Measurements from ENCODE around the gene SCP2.

SCP2 gene

GRCh38 chr1:53066488-53066887 lies 139.4 kb downstream of the SCP2 start:
- no peak for DNase-seq (ENCODE audit: extremely low read depth in 1 of 2, low read depth in 1 of 2)

- no peak for DNase-seq (ENCODE audit: extremely low read depth in 1 of 2, low read depth in 1 of 2)
These were observed 140.0 kb downstream of the SCP2 start for GRCh38 chr1:53066891-53067738.

GRCh38 chr1:53067886-53068285 lies 140.8 kb downstream of the SCP2 start:
- no peak for DNase-seq (ENCODE audit: extremely low read depth in 1 of 2, low read depth in 1 of 2)

- no peak for DNase-seq (ENCODE audit: extremely low read depth in 1 of 2, low read depth in 1 of 2)
These were observed 141.4 kb downstream of the SCP2 start for GRCh38 chr1:53068314-53069099.

GRCh38 chr1:53069265-53069662 lies 142.2 kb downstream of the SCP2 start:
- DNase-seq (ENCODE audit: extremely low read depth in 1 of 2, low read depth in 1 of 2): no peak

- DNase-seq (ENCODE audit: extremely low read depth in 1 of 2, low read depth in 1 of 2): no peak
These were observed 142.7 kb downstream of the SCP2 start for GRCh38 chr1:53069663-53070327.

GRCh38 chr1:53070621-53071020 lies 143.5 kb downstream of the SCP2 start:
- no peak for DNase-seq (ENCODE audit: extremely low read depth in 1 of 2, low read depth in 1 of 2)

- no peak for DNase-seq (ENCODE audit: extremely low read depth in 1 of 2, low read depth in 1 of 2)
These were observed 144.2 kb downstream of the SCP2 start for GRCh38 chr1:53071167-53071865.

- no peak for DNase-seq (ENCODE audit: extremely low read depth in 1 of 2, low read depth in 1 of 2)
These were observed 144.8 kb downstream of the SCP2 start for GRCh38 chr1:53071915-53072314.

GRCh38 chr1:53073287-53073686 lies 146.2 kb downstream of the SCP2 start:
- no peak for DNase-seq (ENCODE audit: extremely low read depth in 1 of 2, low read depth in 1 of 2)

GRCh38 chr1:53073868-53074311 lies 146.8 kb downstream of the SCP2 start:
- no peak for DNase-seq (ENCODE audit: extremely low read depth in 1 of 2, low read depth in 1 of 2)

GRCh38 chr1:53074313-53075154 lies 147.5 kb downstream of the SCP2 start:
- no peak for DNase-seq (ENCODE audit: extremely low read depth in 1 of 2, low read depth in 1 of 2)

GRCh38 chr1:53075206-53075605 lies 148.1 kb downstream of the SCP2 start:
- no peak for DNase-seq (ENCODE audit: extremely low read depth in 1 of 2, low read depth in 1 of 2)

- no peak for DNase-seq (ENCODE audit: extremely low read depth in 1 of 2, low read depth in 1 of 2)
These were observed 148.7 kb downstream of the SCP2 start for GRCh38 chr1:53075761-53076163.

GRCh38 chr1:53076165-53076564 lies 149.1 kb downstream of the SCP2 start:
- no peak for DNase-seq (ENCODE audit: extremely low read depth in 1 of 2, low read depth in 1 of 2)

- no peak for DNase-seq (ENCODE audit: extremely low read depth in 1 of 2, low read depth in 1 of 2)
These were observed 149.9 kb downstream of the SCP2 start for GRCh38 chr1:53076721-53077598.

GRCh38 chr1:53077599-53077965 lies 150.5 kb downstream of the SCP2 start:
- DNase-seq (ENCODE audit: extremely low read depth in 1 of 2, low read depth in 1 of 2): no peak

GRCh38 chr1:53078333-53079101 lies 151.4 kb downstream of the SCP2 start:
- DNase-seq (ENCODE audit: extremely low read depth in 1 of 2, low read depth in 1 of 2): no peak

Measured in stimulated activated CD8-positive, alpha-beta memory T cell treated with anti-CD3 and anti-CD28 coated beads, Interleukin-7, amount 100 ng/mL, for 48 hours (primary cell).